NCI-H2081 (cell line): ENCODE measurements around the gene SUFU.
"Not testable (repeated sequence)": the region's sequence is repeated elsewhere in the genome, so short reads cannot be mapped to it uniquely, and the experiment has no call there.

Experiments
- DNase-seq, 2 experiments: peaks; one replicate each; lab custom pipeline; 2025; lab: John Stamatoyannopoulos, UW

SUFU gene

GRCh38 chr10:102503264-102504178, at the start of gene SUFU:
Gene SUFU (plus strand): TSS chr10:102503972. CDS start chr10:102504153, 181 bp downstream.
- peak; percentile 95 to 96 for DNase-seq

- not testable (repeated sequence) for DNase-seq
Observed at GRCh38 chr10:102454662-102455487, 48.9 kb upstream of the SUFU start.

GRCh38 chr10:102455893-102456471, 47.8 kb upstream of the SUFU start:
- DNase-seq = no peak

- DNase-seq = no peak
Observed at GRCh38 chr10:102457591-102458150, 46.1 kb upstream of the SUFU start.

- no peak for DNase-seq
Observed at GRCh38 chr10:102458656-102459055, 45.1 kb upstream of the SUFU start.

GRCh38 chr10:102460836-102461186, 43.0 kb upstream of the SUFU start:
- no peak for DNase-seq

- peak; percentile 89 to 92 for DNase-seq
Observed at GRCh38 chr10:102461187-102462054, 42.4 kb upstream of the SUFU start.

GRCh38 chr10:102462512-102463054, 41.2 kb upstream of the SUFU start:
- no peak for DNase-seq

GRCh38 chr10:102463983-102464382, 39.8 kb upstream of the SUFU start:
- DNase-seq = no peak

GRCh38 chr10:102465466-102465865, 38.3 kb upstream of the SUFU start:
- no peak for DNase-seq

- DNase-seq = no peak
Observed at GRCh38 chr10:102467318-102467717, 36.5 kb upstream of the SUFU start.

GRCh38 chr10:102467971-102468438, 35.8 kb upstream of the SUFU start:
- DNase-seq = no peak

GRCh38 chr10:102468683-102469082, 35.1 kb upstream of the SUFU start:
- DNase-seq = no peak

GRCh38 chr10:102470579-102471546, 32.9 kb upstream of the SUFU start:
- DNase-seq = no peak

- no peak for DNase-seq
Observed at GRCh38 chr10:102473445-102474331, 30.1 kb upstream of the SUFU start.

GRCh38 chr10:102475451-102476040, 28.2 kb upstream of the SUFU start:
- no peak for DNase-seq

- DNase-seq = no peak
Observed at GRCh38 chr10:102476466-102477141, 27.2 kb upstream of the SUFU start.

- no peak for DNase-seq
Observed at GRCh38 chr10:102479651-102480050, 24.1 kb upstream of the SUFU start.
